HG02981 (cell line): Measurements from ENCODE around the gene PBX1.

Experiments
- ATAC-seq: cut with Tn5 transposase; IDR thresholded peaks from one replicate; pipeline ENCODE4 v1.9.1; 2021; ENCODE audit warnings: mild to moderate bottlenecking, moderate library complexity; ENCODE audit not compliant: unreplicated experiment

PBX1 gene

GRCh38 chr1:164613176-164613575 is 54.2 kb downstream of the PBX1 start:
- no peak for ATAC-seq

- no peak for ATAC-seq
Measured at GRCh38 chr1:164614316-164614715, 55.3 kb downstream of the PBX1 start.

- no peak for ATAC-seq
Measured at GRCh38 chr1:164617377-164618201, 58.6 kb downstream of the PBX1 start.

- no peak for ATAC-seq
Measured at GRCh38 chr1:164618202-164618564, 59.2 kb downstream of the PBX1 start.

- no peak for ATAC-seq
Measured at GRCh38 chr1:164619006-164619784, 60.2 kb downstream of the PBX1 start.

GRCh38 chr1:164622068-164622845 is 63.3 kb downstream of the PBX1 start:
- no peak for ATAC-seq

GRCh38 chr1:164623805-164624204 is 64.8 kb downstream of the PBX1 start:
- ATAC-seq = no peak

GRCh38 chr1:164624400-164624799 is 65.4 kb downstream of the PBX1 start:
- ATAC-seq = no peak

GRCh38 chr1:164625004-164625617 is 66.1 kb downstream of the PBX1 start:
- no peak for ATAC-seq

GRCh38 chr1:164628772-164629171 is 69.8 kb downstream of the PBX1 start:
- ATAC-seq = no peak

GRCh38 chr1:164629971-164630370 is 71.0 kb downstream of the PBX1 start:
- ATAC-seq = no peak

GRCh38 chr1:164630626-164631396 is 71.8 kb downstream of the PBX1 start:
- no peak for ATAC-seq

GRCh38 chr1:164631751-164632150 is 72.8 kb downstream of the PBX1 start:
- no peak for ATAC-seq

- no peak for ATAC-seq
Measured at GRCh38 chr1:164633997-164634396, 75.0 kb downstream of the PBX1 start.

- ATAC-seq = no peak
Measured at GRCh38 chr1:164635059-164635802, 76.2 kb downstream of the PBX1 start.

GRCh38 chr1:164635803-164636731 is 77.1 kb downstream of the PBX1 start:
- no peak for ATAC-seq

GRCh38 chr1:164636757-164637156 is 77.8 kb downstream of the PBX1 start:
- no peak for ATAC-seq
